HepG2 (cell line): ENCODE measurements around the gene ZNF853. TPM values are rescaled to one million over a fixed set of nuclear protein-coding genes. Genes with fewer than 3 reads are reported as not detected.

Experiments
- FLYWCH1 ChIP-seq: sonication (generic); formaldehyde crosslinking; IDR thresholded peaks from 2 replicates; pipeline ENCODE4 v1.8.1; 2023; ENCODE audit warnings: mild to moderate bottlenecking, missing genetic modification reagents
- FOXA3 ChIP-seq: IDR thresholded peaks from 2 replicates; pipeline ENCODE4 v1.6.1; 2016; ENCODE audit warnings: missing genetic modification reagents, missing compliant biosample characterization
- FOXO1 ChIP-seq: sonication (generic); formaldehyde crosslinking; IDR thresholded peaks from 2 replicates; pipeline ENCODE4 v1.4.0; 2020; ENCODE audit warnings: missing genetic modification reagents
- HOMEZ ChIP-seq: IDR thresholded peaks from 2 replicates; pipeline ENCODE4 v1.6.1; 2016; ENCODE audit warnings: low read depth
- PAXIP1 ChIP-seq: sonication (generic); formaldehyde crosslinking; conservative IDR thresholded peaks from 2 replicates; pipeline ENCODE4 v1.4.0; 2020; ENCODE audit warnings: mild to moderate bottlenecking, missing genetic modification reagents, moderate library complexity
- PPARG ChIP-seq: conservative IDR thresholded peaks from 2 replicates; pipeline ENCODE4 v1.6.1; 2016; ENCODE audit warnings: missing biosample characterization, missing genetic modification reagents
- RXRA ChIP-seq: sonication (generic); formaldehyde crosslinking; IDR thresholded peaks from 2 replicates; pipeline ENCODE4 v1.5.1; 2020; ENCODE audit warnings: missing genetic modification reagents
- RXRB ChIP-seq: IDR thresholded peaks from 2 replicates; pipeline ENCODE4 v1.6.1; 2016; ENCODE audit warnings: borderline replicate concordance, missing genetic modification reagents, missing compliant biosample characterization
- SMAD1 ChIP-seq: sonication (generic); formaldehyde crosslinking; IDR thresholded peaks from 2 replicates; pipeline ENCODE4 v1.4.0; 2020; ENCODE audit warnings: missing genetic modification reagents, low read depth, mild to moderate bottlenecking, borderline replicate concordance
- SP2 ChIP-seq: sonication (generic); formaldehyde crosslinking; IDR thresholded peaks from 2 replicates; pipeline ENCODE4 v1.5.1; 2020; ENCODE audit warnings: mild to moderate bottlenecking, missing genetic modification reagents
- TBX3 ChIP-seq: fragments of 450-650 bp; IDR thresholded peaks from 2 replicates; pipeline ENCODE4 v1.6.1; 2017; ENCODE audit warnings: antibody characterized with exemption, mild to moderate bottlenecking, inconsistent platforms, borderline replicate concordance
- ZBTB33 ChIP-seq: sonication (generic); formaldehyde crosslinking; IDR thresholded peaks from 2 replicates; pipeline ENCODE4 v1.4.0; 2020; ENCODE audit warnings: missing genetic modification reagents
- ZFP82 ChIP-seq: sonication (generic); formaldehyde crosslinking; IDR thresholded peaks from 2 replicates; pipeline ENCODE4 v1.5.1; 2020; ENCODE audit warnings: mild to moderate bottlenecking, missing genetic modification reagents, borderline replicate concordance
- ZFX ChIP-seq: sonication (generic); formaldehyde crosslinking; IDR thresholded peaks from 2 replicates; pipeline ENCODE4 v1.4.0; 2020; ENCODE audit warnings: mild to moderate bottlenecking, low read depth, missing genetic modification reagents, moderate library complexity
- ZNF552 ChIP-seq: sonication (generic); formaldehyde crosslinking; IDR thresholded peaks from 2 replicates; pipeline ENCODE4 v1.9.0; 2022; ENCODE audit warnings: missing genetic modification reagents, mild to moderate bottlenecking, borderline replicate concordance
- ZNF564 ChIP-seq: sonication (generic); formaldehyde crosslinking; IDR thresholded peaks from 2 replicates; pipeline ENCODE4 v1.8.1; 2023; ENCODE audit warnings: mild to moderate bottlenecking, missing genetic modification reagents
- ZNF713 ChIP-seq: sonication (generic); formaldehyde crosslinking; IDR thresholded peaks from 2 replicates; pipeline ENCODE4 v1.4.0; 2020; ENCODE audit warnings: mild to moderate bottlenecking, missing genetic modification reagents
- ZNF775 ChIP-seq: sonication (generic); formaldehyde crosslinking; IDR thresholded peaks from 2 replicates; pipeline ENCODE4 v1.4.0; 2020; ENCODE audit warnings: missing genetic modification reagents, mild to moderate bottlenecking, moderate library complexity, borderline replicate concordance
- polyA plus RNA-seq, 8 experiments: library from polyadenylated mRNA; depleted of rRNA in 3 of 8; stranded (reverse) in 7 of 8; unstranded in 1 of 8; fragments of >200 nt; fragmentation: Illumina TruSeq in 4 of 8; extraction: Trizol in 4 of 8; gene quantifications; 2 replicates each; pipeline versions ENCODE4 v1.2.1 to v1.2.3, GENCODE V29; 2011 to 2016; ENCODE audit warnings: low read depth in 4 of 8, missing spikeins in 1 of 8, mixed read lengths in 1 of 8; ENCODE audit not compliant: insufficient read depth in 1 of 8
- total RNA-seq, 5 experiments: library from RNA; depleted of rRNA; stranded (reverse); fragments of >200 nt; fragmentation: Illumina TruSeq; extraction: Trizol; gene quantifications; 2 replicates each; pipeline ENCODE4 v1.2.3, GENCODE V29; 2016; ENCODE audit warnings: low read depth in 1 of 5

The ZNF853 gene
- total and polyA plus RNA-seq, 2 of the 13 experiments (the other 11 are each of a cell fraction or from before 2014, with no cell fraction given): 2.1 to 6.2 TPM

- TF ChIP-seq ZFX (CRISPR knock-in tag) (0 out of 2 replicates have a peak, but pooled peaks have one; percentile 44), ZNF564 (CRISPR knock-in tag) (no peak), ZNF552 (peak; percentile 56; the same call in 1 of the 2 replicates), PAXIP1 (CRISPR knock-in tag) (peak; percentile 50), ZNF775 (CRISPR knock-in tag) (no peak), FLYWCH1 (CRISPR knock-in tag) (no peak), RXRB (CRISPR knock-in tag) (peak; percentile 39; the same call in 1 of the 2 replicates), ZFP82 (no peak), FOXA3 (0 out of 2 replicates have a peak, but pooled peaks have one; percentile 4), ZNF713 (CRISPR knock-in tag) (0 out of 2 replicates have a peak, but pooled peaks have one; percentile 29), ZBTB33 (CRISPR knock-in tag) (peak; percentile 69), TBX3 (no peak), HOMEZ (0 out of 2 replicates have a peak, but pooled peaks have one; percentile 43), SP2 (CRISPR knock-in tag) (no peak), SMAD1 (CRISPR knock-in tag) (no peak), FOXO1 (CRISPR knock-in tag) (peak; percentile 7; the same call in 1 of the 2 replicates), PPARG (CRISPR knock-in tag) (0 out of 2 replicates have a peak, but pooled peaks have one; percentile 14), RXRA (CRISPR knock-in tag) (0 out of 2 replicates have a peak, but pooled peaks have one; percentile 41)
Measured at GRCh38 chr7:6588566-6588965, 26.8 kb upstream of the ZNF853 start (continued).
